CD4-positive, alpha-beta T cell treated with Interferon alpha-2 for 1 hour (primary cell): ENCODE results near the gene ACAA1.
"Not testable (repeated sequence)": the region's sequence is repeated elsewhere in the genome, so short reads cannot be mapped to it uniquely, and the experiment has no call there.

Source experiments
- DNase-seq, 2 donors: peaks; one replicate each; pipeline ENCODE4 v3.0.0-alpha.2; 2020 to 2022

ACAA1 gene

DNA sequence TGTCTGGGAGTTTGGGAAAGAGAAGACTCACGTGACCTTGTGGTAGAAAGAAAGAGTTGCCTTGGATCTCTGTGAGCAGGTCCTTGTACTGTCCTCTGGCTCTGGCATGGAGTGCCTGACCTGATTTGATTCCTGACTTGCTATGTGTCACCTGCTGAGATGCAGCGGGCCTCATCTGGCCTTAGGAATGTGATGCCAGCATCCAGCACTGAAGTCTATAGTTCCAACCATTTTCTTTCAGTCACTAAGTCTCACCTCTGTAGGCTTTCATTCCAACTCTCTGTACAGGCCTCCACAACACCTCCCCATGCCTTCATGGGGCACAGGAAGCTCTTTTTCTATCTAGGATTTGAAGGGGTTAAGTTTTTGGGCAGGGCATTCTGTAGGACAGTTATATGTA lies 16.3 kb upstream of the ACAA1 start:
- no peak for DNase-seq

- no peak for DNase-seq
Measured at GRCh38 chr3:38152609-38153008, 15.7 kb upstream of the ACAA1 start.

DNA sequence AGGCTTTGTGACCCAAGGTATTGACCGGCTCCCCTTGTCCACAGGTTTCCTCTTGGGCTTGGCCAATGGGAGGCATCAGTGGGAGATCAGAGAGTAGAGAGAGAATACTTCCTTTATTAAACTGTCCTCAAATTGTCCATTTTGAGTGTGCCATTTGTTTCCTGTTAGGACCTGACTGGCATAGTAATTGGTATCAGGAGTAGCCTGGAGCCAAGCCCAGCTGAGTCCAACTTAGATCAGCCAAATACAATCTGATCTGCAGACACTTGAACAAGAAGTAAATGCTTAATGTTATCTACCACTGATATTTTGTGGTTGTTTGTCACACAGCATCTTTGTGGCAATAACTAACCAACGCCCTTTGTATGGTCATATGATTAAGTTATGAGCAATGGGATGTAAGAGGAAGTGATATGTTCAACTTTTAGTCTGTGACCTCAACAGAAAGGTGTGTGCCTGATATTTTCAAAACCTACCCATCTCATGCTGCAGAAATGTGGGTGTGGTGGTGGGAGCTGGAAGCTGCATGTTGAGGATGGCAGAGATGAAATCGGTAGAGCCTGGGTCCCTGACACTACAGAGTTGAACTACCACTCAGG lies 14.8 kb upstream of the ACAA1 start:
- peak in 1 of 2 donors; percentile 55 for DNase-seq

DNA sequence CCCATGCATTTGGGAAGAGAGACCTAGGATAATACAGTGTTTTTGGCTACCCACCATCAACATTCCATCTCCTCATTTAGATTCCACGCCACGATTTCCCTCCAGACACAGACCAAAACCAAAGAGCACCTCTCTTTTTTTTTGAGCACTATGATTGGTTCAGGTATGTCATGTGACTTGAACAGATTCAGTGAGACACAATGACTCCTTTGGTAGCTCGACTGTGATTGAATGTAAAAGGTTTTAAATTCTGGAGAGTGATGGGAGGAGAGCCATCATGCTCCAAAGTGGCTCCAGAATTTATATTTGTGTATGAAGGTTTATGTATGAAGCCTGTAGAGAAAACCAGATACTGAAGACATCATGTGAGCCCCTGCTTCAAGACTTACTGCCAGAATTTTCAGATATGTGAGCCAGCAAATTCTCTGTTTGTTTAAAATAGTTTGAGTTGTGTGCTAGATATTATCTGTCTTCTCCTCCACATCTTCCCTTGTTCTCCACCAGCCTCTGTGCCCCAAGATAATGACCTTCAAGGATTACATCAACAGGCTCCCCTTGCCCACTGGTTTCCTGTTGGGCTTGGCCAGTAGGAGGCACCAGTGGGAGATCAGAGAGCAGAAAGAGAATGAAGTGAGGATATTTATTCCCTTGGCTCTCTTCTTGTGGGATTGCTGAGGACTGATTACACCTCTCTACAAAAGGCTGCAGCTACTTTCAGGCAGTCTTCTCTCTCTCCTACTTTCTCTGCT lies 14.0 kb upstream of the ACAA1 start:
- DNase-seq: no peak

DNA sequence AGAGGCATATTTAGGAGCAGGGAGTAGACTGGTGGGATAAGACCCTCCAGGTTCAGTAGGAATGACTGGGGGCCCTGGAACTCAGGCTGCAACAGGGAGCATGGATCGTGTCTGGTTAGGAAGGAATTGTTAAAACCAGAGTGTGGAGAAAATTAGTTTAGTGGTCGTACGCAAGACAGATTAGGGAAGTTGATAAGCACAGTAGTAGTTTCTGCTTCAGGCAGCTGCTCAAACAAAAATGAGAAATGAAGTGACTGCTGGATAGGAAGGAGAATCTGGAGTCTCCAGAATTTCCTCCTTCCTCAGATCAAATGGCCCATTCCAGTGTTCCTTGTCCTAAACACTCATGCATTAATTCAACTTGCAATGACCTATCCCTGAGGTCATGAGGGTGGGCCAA lies 12.8 kb upstream of the ACAA1 start:
- no peak for DNase-seq

DNA sequence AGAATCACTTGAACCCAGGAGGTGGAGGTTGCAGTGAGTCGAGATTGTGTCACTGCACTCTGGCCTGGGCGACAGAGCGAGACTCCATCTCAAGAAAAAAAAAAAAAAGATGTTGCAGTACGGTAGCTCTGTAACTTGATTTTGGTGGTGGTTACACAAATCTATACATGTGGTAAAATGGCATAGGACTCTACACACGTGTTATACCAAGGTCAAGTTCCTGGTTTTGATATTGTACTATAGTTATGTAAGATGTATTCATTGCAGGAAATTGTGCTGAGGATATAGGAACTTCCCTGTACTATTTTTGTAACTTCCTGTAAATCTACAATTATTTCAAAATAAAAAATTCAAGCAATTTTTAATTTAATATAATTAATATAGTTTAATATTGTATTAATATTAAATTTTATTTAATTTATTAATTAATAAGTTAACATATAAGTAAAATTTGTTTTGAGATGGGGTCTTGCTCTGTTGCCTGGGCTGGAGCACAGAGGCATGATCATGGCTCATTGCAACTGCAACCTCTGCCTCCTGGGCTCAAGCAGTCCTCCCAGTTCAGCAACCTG lies 11.5 kb upstream of the ACAA1 start:
- no peak for DNase-seq

- no peak for DNase-seq
Measured at GRCh38 chr3:38147421-38147820, 10.5 kb upstream of the ACAA1 start.

DNA sequence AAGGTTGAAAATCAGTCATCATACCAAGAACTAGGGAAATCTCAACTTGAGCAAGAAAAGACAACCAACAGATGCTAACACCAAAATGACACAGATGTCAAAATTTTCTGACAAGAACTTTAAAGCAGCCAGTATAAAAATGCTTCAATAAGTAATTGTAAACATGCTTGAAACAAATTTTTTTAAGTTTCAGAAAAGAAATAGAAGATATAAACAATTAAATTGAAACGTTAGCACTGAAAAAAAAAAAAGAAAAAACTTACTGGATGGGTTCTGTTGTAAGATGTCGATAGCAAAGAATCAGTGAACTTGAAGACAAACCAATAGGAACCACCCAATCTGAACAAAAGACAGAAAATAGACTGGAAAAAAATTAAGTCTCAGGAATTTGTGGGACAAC lies 9.6 kb upstream of the ACAA1 start:
- DNase-seq: no peak

- DNase-seq: no peak
Measured at GRCh38 chr3:38143511-38143910, 6.6 kb upstream of the ACAA1 start.

GRCh38 chr3:38142959-38143358 lies 6.0 kb upstream of the ACAA1 start:
- no peak for DNase-seq

- no peak for DNase-seq
Measured at GRCh38 chr3:38141952-38142273, 5.0 kb upstream of the ACAA1 start.

DNA sequence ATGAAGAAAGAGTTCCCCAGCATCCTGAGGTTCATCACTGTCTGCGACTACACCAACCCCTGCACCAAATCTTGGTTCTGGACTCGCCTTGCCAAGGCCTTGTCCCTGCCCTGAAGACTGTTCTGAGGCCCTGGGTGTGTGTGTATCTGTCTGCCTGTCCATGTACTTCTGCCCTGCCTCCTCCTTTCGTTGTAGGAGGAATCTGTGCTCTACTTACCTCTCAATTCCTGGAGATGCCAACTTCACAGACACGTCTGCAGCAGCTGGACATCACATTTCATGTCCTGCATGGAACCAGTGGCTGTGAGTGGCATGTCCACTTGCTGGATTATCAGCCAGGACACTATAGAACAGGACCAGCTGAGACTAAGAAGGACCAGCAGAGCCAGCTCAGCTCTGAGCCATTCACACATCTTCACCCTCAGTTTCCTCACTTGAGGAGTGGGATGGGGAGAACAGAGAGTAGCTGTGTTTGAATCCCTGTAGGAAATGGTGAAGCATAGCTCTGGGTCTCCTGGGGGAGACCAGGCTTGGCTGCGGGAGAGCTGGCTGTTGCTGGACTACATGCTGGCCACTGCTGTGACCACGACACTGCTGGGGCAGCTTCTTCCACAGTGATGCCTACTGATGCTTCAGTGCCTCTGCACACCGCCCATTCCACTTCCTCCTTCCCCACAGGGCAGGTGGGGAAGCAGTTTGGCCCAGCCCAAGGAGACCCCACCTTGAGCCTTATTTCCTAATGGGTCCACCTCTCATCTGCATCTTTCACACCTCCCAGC lies 4.4 kb upstream of the ACAA1 start:
- no peak for DNase-seq

- DNase-seq: no peak
Measured at GRCh38 chr3:38140326-38141172, 3.6 kb upstream of the ACAA1 start.

- no peak for DNase-seq
Measured at GRCh38 chr3:38139652-38140051, 2.7 kb upstream of the ACAA1 start.

- peak in 1 of 2 donors; percentile 27 for DNase-seq
Measured at GRCh38 chr3:38139191-38139590, 2.3 kb upstream of the ACAA1 start.

GRCh38 chr3:38138349-38139190 lies 1.6 kb upstream of the ACAA1 start, which contains the start of gene MYD88:
Gene MYD88, plus strand, starts transcription at chr3:38138661. Its CDS starts 40 bp downstream, at chr3:38138701.
- DNase-seq: peak; percentile 91 to 92

- DNase-seq: peak; percentile 39 to 58
Measured at GRCh38 chr3:38137615-38138348, 855 bp upstream of the ACAA1 start.

DNA sequence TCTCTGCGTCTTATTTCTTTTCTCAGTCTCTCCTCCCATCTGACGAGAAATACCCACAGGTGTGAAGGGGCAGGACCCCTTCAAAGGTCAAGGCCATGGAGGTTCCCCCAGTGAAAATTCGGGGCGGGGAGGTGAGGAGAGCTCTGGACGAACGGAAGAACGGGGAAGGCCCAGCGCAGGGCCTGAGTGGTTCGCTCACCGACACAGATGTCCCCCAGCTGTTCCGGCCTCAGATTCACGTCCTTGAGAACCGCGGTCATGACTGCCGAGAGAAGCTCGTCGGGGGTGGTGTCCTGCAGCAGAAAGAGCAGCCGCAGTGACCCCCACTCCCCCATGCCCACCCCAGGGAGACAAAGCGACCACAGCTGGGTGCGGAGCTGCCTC lies 542 bp downstream of the ACAA1 start:
- DNase-seq: peak in 1 of 2 donors; percentile 33

- DNase-seq: peak in 1 of 2 donors; percentile 51
Measured at GRCh38 chr3:38135621-38136277, 1.2 kb downstream of the ACAA1 start.

DNA sequence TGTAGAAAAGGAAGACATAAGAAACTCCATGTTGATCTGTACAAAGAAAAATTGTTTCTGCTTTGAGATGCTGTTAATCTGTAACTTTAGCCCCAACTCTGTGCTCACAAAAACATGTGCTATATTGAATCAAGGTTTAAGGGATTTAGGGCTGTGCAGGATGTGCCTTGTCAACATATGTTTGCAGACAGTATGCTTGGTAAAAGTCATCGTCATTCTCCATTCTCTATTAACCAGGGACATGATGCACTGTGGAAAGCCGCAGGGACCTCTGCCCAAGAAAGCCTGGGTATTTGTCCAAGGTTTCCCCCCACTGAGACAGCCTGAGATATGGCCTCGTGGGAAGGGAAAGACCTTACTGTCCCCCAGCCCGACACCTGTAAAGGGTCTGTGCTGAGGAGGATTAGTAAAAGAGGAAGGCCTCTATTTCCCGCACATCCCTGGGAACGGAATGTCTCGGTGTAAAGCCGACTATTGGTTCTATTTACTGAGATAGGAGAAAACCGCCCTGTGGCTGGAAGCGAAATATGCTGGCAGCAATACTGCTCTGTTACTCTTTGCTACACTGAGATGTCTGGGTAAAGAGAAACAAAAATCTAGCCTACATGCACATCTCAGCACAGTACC lies 2.3 kb downstream of the ACAA1 start:
- not testable (repeated sequence) for DNase-seq
